Measurements from ENCODE around the gene IL17B. TPM values are rescaled to one million over a fixed set of nuclear protein-coding genes. Genes with fewer than 3 reads are reported as not detected.

IL17B gene
- total and polyA plus RNA-seq, 2 of the 13 experiments (the other 11 are each of a cell fraction or from before 2014, with no cell fraction given): 0.29 to 2.6 TPM

DNA sequence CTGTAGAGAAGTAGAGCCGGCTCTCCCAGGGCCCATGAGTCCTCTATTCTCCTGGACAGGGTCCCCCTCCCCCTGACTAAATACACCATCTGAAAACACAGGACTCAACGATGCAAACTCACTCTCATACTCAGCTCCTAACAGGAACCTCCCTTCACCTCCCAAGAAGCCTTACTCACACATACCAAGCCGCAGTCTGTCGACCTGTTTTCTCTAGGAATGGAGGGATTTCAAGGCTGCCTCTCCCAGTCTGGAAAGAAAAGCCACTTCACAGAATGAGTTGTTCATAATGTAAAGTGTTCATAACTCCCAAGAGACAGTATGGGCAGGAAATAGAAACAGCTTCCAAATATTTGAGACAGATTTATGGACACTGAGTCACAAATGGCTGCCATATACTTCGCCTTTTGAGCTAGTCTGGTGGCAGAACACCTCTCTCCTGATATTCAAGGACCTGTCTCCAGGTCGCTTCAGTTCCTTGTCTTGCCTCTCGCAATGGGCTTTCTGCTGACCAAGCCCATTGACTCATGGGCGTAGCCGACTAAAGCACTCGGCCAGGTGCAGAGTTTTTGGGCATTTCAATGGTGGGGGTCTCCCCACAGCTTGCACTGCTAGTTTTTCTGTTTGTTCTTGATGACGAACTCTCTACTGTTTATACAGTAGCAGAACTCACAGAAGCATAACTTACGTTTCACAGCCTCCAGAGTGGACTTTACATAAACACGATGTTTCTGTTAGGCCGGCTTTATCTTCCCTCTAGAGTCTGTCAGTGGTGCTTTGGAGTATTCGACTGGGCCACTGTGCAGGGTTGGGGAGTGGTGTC, 25.0 kb upstream of the IL17B start (continued):
- no peak for TF ChIP-seq HMGXB4 (CRISPR knock-in tag; IDR thresholded peaks at IDR 0.05; ENCODE audit: borderline replicate concordance in 1 of 2, low read depth in 1 of 2)
- TF ChIP-seq ZNF557 (CRISPR knock-in tag; IDR thresholded peaks at IDR 0.05): 0 out of 2 replicates have a peak, but pooled peaks have one; percentile 21
- no peak for TF ChIP-seq TBX3 (IDR thresholded peaks at IDR 0.05; ENCODE audit: borderline replicate concordance)
- TF ChIP-seq FOXA1 (IDR thresholded peaks at IDR 0.05): no peak
- no peak for TF ChIP-seq FOXA1 (CRISPR knock-in tag; IDR thresholded peaks at IDR 0.05)
- TF ChIP-seq ZNF670 (CRISPR knock-in tag; IDR thresholded peaks at IDR 0.05; ENCODE audit: borderline replicate concordance): no peak
- no peak for TF ChIP-seq ZNF235 (CRISPR knock-in tag; IDR thresholded peaks at IDR 0.05; ENCODE audit: borderline replicate concordance)
- no peak for TF ChIP-seq ZNF496 (CRISPR knock-in tag; IDR thresholded peaks at IDR 0.05; ENCODE audit: insufficient replicate concordance)
- TF ChIP-seq MAFF (IDR thresholded peaks at IDR 0.05; ENCODE audit: low read depth, low read length): no peak
- TF ChIP-seq ELF3 (CRISPR knock-in tag; IDR thresholded peaks at IDR 0.05): no peak
- no peak for TF ChIP-seq MIXL1 (CRISPR knock-in tag; IDR thresholded peaks at IDR 0.05)
- no peak for TF ChIP-seq DNMT3B (CRISPR knock-in tag; conservative IDR thresholded peaks at IDR 0.05)
- TF ChIP-seq MYNN (CRISPR knock-in tag; IDR thresholded peaks at IDR 0.05; ENCODE audit: low read depth): no peak
- TF ChIP-seq GTF2F1 (IDR thresholded peaks at IDR 0.05; ENCODE audit: low read length): no peak
- no peak for TF ChIP-seq ZNF550 (CRISPR knock-in tag; IDR thresholded peaks at IDR 0.05; ENCODE audit: borderline replicate concordance)
- no peak for TF ChIP-seq RCOR2 (CRISPR knock-in tag; IDR thresholded peaks at IDR 0.05)
- TF ChIP-seq, protein P1, sequence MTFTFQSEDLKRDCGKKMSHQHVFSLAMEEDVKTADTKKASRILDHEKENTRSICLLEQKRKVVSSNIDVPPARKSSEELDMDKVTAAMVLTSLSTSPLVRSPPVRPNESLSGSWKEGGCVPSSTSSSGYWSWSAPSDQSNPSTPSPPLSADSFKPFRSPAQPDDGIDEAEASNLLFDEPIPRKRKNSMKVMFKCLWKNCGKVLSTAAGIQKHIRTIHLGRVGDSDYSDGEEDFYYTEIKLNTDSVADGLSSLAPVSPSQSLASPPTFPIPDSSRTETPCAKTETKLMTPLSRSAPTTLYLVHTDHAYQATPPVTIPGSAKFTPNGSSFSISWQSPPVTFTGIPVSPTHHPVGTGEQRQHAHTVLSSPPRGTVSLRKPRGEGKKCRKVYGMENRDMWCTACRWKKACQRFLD (CRISPR knock-in tag; IDR thresholded peaks at IDR 0.05; ENCODE audit: borderline replicate concordance): no peak
- TF ChIP-seq ZNF101 (CRISPR knock-in tag; IDR thresholded peaks at IDR 0.05; ENCODE audit: borderline replicate concordance, low read depth): no peak
- TF ChIP-seq ZNF446 (CRISPR knock-in tag; IDR thresholded peaks at IDR 0.05): 0 out of 2 replicates have a peak, but pooled peaks have one; percentile 40
- no peak for TF ChIP-seq ZNF563 (CRISPR knock-in tag; IDR thresholded peaks at IDR 0.05)
- TF ChIP-seq NFYC (CRISPR knock-in tag; IDR thresholded peaks at IDR 0.05): no peak
- TF ChIP-seq GATAD2A (CRISPR knock-in tag; IDR thresholded peaks at IDR 0.05): no peak; the same call in 1 of the 2 replicates
- TF ChIP-seq PATZ1 (CRISPR knock-in tag; IDR thresholded peaks at IDR 0.05): no peak
- no peak for TF ChIP-seq SALL1 (CRISPR knock-in tag; IDR thresholded peaks at IDR 0.05)
- 0 out of 2 replicates have a peak, but pooled peaks have one; percentile 2 for TF ChIP-seq ZNF501 (CRISPR knock-in tag; IDR thresholded peaks at IDR 0.05)
- no peak for TF ChIP-seq SETDB1 (CRISPR knock-in tag; IDR thresholded peaks at IDR 0.05; ENCODE audit: borderline replicate concordance)
- TF ChIP-seq GABPA (IDR thresholded peaks at IDR 0.05; ENCODE audit: low read depth, low read length): no peak
- 0 out of 2 replicates have a peak, but pooled peaks have one; percentile 23 for TF ChIP-seq GABPA (CRISPR knock-in tag; IDR thresholded peaks at IDR 0.05; ENCODE audit: low read depth)
